ENCODE data around the gene GABARAP.

DNA sequence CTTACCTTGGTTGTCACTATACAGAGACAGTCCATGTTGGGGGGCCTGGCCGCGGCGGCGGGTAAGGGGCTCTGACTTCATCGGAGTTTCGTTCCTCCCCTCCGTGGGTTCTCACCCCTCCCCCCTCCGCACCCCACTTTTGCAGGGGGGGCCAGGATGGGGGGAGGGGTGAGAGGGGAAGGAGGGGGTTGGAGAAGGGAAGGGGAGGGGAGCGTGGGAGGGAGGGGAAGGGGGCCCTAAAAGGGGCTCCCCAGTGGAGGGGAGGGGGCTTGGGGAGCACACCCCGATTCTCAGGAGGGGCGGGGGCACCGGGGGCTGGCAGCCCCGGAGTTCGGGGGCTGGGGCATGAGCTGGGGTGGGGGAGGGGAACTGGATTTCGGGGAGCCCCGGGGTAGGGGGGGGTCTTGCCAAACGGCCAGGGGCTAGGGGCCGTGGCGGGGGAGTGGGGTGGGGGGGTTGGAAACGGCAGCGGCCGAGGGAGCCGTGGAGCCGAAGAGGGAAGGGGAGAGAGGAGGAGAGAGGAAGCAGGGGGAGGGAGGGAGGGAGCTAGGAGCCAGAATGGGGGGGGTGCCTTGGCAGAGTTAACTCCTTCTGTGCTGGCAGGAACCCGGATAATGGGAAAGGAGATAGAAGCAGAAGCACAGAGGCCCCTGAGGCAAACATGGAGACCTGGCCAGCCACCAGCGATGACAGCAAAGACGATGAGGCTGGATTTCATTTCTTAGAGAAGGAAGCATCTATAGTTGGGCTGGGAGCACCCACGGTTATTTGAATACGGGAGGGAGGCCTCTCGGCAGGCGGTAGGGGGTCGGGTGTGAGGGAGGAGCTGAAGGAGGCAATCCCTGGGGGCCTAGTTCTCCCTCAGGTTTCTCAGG, 24.9 kb downstream of the GABARAP start:
- no peak for TF ChIP-seq CTCF (IDR thresholded peaks at IDR 0.05)
- TF ChIP-seq POLR2A (IDR thresholded peaks at IDR 0.05) = no peak
